HCT116 (cell line): ENCODE results near the gene FRAS1. TPM values are rescaled to one million over a fixed set of nuclear protein-coding genes. Genes with fewer than 3 reads are reported as not detected.

Experiments
- ATAC-seq: fragments of 200-7000 bp; cut with Tn5 transposase; 2 replicates; pipeline ENCODE4 v1.9.1; 2020; ENCODE audit warnings: mild to moderate bottlenecking, moderate library complexity
- BruUV-seq: library from RNA; stranded (reverse); fragments of 400-500 nt; replicated peaks from 2 replicates; lab custom pipeline; 2021; lab: Mats Ljungman, UMichigan
- CTCF ChIA-PET: fragments of 300-600 bp; sonication (Branson Sonifier 250); formaldehyde crosslinking; loops from one replicate; lab custom pipeline; 2021; ENCODE audit warnings: antibody characterized with exemption; lab: Charles Lee
- POLR2A ChIA-PET: fragments of 300-600, 350-600 bp; sonication (Branson Sonifier 250); formaldehyde crosslinking; loops from one replicate; lab custom pipeline; 2021; ENCODE audit warnings: antibody characterized with exemption; lab: Charles Lee
- RAD21 ChIA-PET, 2 experiments: fragments of 300-600 bp; sonication (Branson Sonifier 250); formaldehyde crosslinking; loops; one replicate each; lab custom pipeline; 2023; ENCODE audit warnings: low total read pairs in 2 of 2; ENCODE audit not compliant: uncharacterized antibody in 2 of 2, unreplicated experiment in 2 of 2, low non-redundant PET in 1 of 2; lab: Charles Lee
- DNase-seq: peaks from one replicate; pipeline ENCODE4 v3.0.0-alpha.2; 2010; ENCODE audit warnings: low read depth, low spot score
- H2AFZ ChIP-seq: fragments of 200-600 bp; shearing (Covaris generic), sonication (generic); 2 replicates; pipeline ENCODE4 v1.6.1; 2017; ENCODE audit warnings: low read depth, mixed run types, mixed read lengths, antibody characterized with exemption, low read length; ENCODE audit not compliant: poor library complexity, severe bottlenecking
- H3K27ac ChIP-seq: 2 replicates; pipeline ENCODE4 v1.5.1; 2012; ENCODE audit warnings: low read depth, low read length
- H3K27me3 ChIP-seq: fragments of 200-600 bp; sonication (generic); 2 replicates; pipeline ENCODE4 v1.6.1; 2016; ENCODE audit warnings: mixed run types, low read length, mixed read lengths; ENCODE audit not compliant: insufficient read depth
- H3K36me3 ChIP-seq, 2 experiments: fragments of 200-500 bp in 1 of 2; fragments of 200-600 bp in 1 of 2; sonication (Bioruptor generic) in 1 of 2; sonication (generic) in 1 of 2; 2 replicates each; pipeline versions ENCODE4 v1.5.1 to v1.6.1; 2014 to 2016; ENCODE audit warnings: low read length in 2 of 2, inconsistent platforms in 1 of 2, mixed read lengths in 1 of 2, mixed run types in 1 of 2; ENCODE audit not compliant: insufficient read depth in 2 of 2, control insufficient read depth in 1 of 2
- H3K4me1 ChIP-seq, 2 experiments: fragments of 200-600 bp in 1 of 2; sonication (generic) in 1 of 2; 2 replicates each; pipeline versions ENCODE4 v1.5.1 to v1.6.1; 2012 to 2017; ENCODE audit warnings: low read length in 2 of 2, inconsistent platforms in 1 of 2, mild to moderate bottlenecking in 1 of 2, mixed read lengths in 1 of 2, mixed run types in 1 of 2, moderate library complexity in 1 of 2; ENCODE audit not compliant: insufficient read depth in 2 of 2, control insufficient read depth in 1 of 2
- H3K4me2 ChIP-seq: fragments of 200-600 bp; sonication (generic); 2 replicates; pipeline ENCODE4 v1.6.1; 2017; ENCODE audit warnings: mixed run types, low read length, mixed read lengths
- H3K4me3 ChIP-seq, 2 experiments: fragments of 200-600 bp in 1 of 2; sonication (generic) in 1 of 2; replicated peaks in 1 of 2; 2 replicates each; pipeline ENCODE4 v1.5.1; 2011 to 2016; ENCODE audit warnings: low read length in 2 of 2, control low read depth in 1 of 2, low read depth in 1 of 2, mild to moderate bottlenecking in 1 of 2, mixed read lengths in 1 of 2, mixed run types in 1 of 2
- H3K79me2 ChIP-seq: fragments of 200-600 bp; sonication (generic); 2 replicates; pipeline ENCODE4 v1.6.1; 2017; ENCODE audit warnings: mild to moderate bottlenecking, mixed run types, low read length, moderate library complexity, mixed read lengths; ENCODE audit not compliant: insufficient read depth
- H3K9ac ChIP-seq: fragments of 200-600 bp; sonication (generic); 2 replicates; pipeline ENCODE4 v1.6.1; 2016; ENCODE audit warnings: low read length, mixed read lengths
- H3K9me2 ChIP-seq: fragments of 200-600 bp; sonication (generic), shearing (Covaris generic); 2 replicates; pipeline ENCODE4 v1.6.1; 2017; ENCODE audit warnings: mixed run types, mild to moderate bottlenecking, moderate library complexity; ENCODE audit not compliant: insufficient read depth
- H3K9me3 ChIP-seq, 2 experiments: fragments of 200-500 bp in 1 of 2; fragments of 200-600 bp in 1 of 2; sonication (Bioruptor generic) in 1 of 2; sonication (generic) in 1 of 2; 2 replicates each; pipeline ENCODE4 v1.6.1; 2014 to 2017; ENCODE audit warnings: low read length in 2 of 2, mixed read lengths in 2 of 2, inconsistent platforms in 1 of 2, low read depth in 1 of 2, mild to moderate bottlenecking in 1 of 2, mixed run types in 1 of 2, moderate library complexity in 1 of 2; ENCODE audit not compliant: control insufficient read depth in 1 of 2, insufficient read depth in 1 of 2
- H4K20me1 ChIP-seq: fragments of 200-600 bp; sonication (generic), shearing (Covaris generic); 2 replicates; pipeline ENCODE4 v1.6.1; 2017; ENCODE audit warnings: mixed run types, mild to moderate bottlenecking, moderate library complexity; ENCODE audit not compliant: insufficient read depth
- SP1 ChIP-seq: IDR thresholded peaks from 2 replicates; pipeline ENCODE4 v1.6.1; 2012; ENCODE audit warnings: low read depth
- SRF ChIP-seq: IDR thresholded peaks from 2 replicates; pipeline ENCODE4 v1.6.1; 2012; ENCODE audit warnings: low read depth
- TCF7L2 ChIP-seq: IDR thresholded peaks from 2 replicates; pipeline ENCODE4 v1.7.0; 2011; ENCODE audit warnings: borderline replicate concordance, inconsistent platforms; ENCODE audit not compliant: insufficient read depth, insufficient read length; ENCODE audit errors: extremely low read depth
- ZFX ChIP-seq: fragments of 450-650 bp; IDR thresholded peaks from 2 replicates; pipeline ENCODE4 v1.6.1; 2017
- ZNF274 ChIP-seq: fragments of 200-500 bp; sonication (Bioruptor generic); IDR thresholded peaks from 2 replicates; pipeline ENCODE4 v1.6.1; 2014; ENCODE audit warnings: mild to moderate bottlenecking, low read depth, low read length, inconsistent platforms
- intact Hi-C: fragments of 100-400 bp; cut with micrococcal nuclease; formaldehyde crosslinking; loops from 2 replicates; pipeline ENCODE4 v1.10.0; 2022
- total RNA-seq: library from RNA; stranded (reverse); gene quantifications from one replicate; pipeline ENCODE4 v1.2.1, GENCODE V29; 2021; ENCODE audit not compliant: unreplicated experiment
- TF ChIP-seq, protein P1 (sequence below), 3 experiments: fragments of 200-600 bp in 1 of 3; sonication (generic) in 1 of 3; IDR thresholded peaks in 2 of 3; conservative IDR thresholded peaks in 1 of 3; 2 replicates each; pipeline ENCODE4 v1.5.1; 2012 to 2017; ENCODE audit warnings: low read depth in 2 of 3, low read length in 2 of 3, antibody characterized with exemption in 1 of 3, borderline replicate concordance in 1 of 3, control low read depth in 1 of 3, mild to moderate bottlenecking in 1 of 3, mixed read lengths in 1 of 3, mixed run types in 1 of 3, moderate library complexity in 1 of 3; ENCODE audit not compliant: insufficient read depth in 1 of 3

Gene FRAS1
- total RNA-seq, 1 experiment from 2014 or later = 33.5 TPM

DNA sequence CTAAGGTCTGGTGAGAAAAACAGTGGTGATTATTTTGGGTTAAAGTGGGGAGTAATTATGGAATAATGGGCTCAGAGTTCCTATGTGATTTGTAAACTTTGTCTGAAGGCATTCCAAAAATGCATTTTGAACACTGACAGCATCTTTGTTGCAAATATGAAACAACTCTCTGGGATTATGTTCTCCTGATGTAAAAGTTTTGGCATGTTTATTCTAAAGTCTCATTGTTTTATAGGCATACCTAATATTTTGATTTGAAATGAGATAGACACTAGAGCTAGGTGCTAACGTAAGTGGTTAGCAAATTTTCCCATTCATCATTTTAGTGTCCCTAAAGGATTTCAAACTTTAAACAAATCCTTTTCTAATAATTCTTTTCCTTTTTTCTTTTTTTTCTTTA, 353.6 kb downstream of the FRAS1 start:
- H4K20me1 ChIP-seq = no peaks in the 10 kb centered on the region
- H3K4me1 ChIP-seq = peaks cover 3 to 10% of the 10 kb centered on the region in 2 experiments
- TF ChIP-seq, protein P1, sequence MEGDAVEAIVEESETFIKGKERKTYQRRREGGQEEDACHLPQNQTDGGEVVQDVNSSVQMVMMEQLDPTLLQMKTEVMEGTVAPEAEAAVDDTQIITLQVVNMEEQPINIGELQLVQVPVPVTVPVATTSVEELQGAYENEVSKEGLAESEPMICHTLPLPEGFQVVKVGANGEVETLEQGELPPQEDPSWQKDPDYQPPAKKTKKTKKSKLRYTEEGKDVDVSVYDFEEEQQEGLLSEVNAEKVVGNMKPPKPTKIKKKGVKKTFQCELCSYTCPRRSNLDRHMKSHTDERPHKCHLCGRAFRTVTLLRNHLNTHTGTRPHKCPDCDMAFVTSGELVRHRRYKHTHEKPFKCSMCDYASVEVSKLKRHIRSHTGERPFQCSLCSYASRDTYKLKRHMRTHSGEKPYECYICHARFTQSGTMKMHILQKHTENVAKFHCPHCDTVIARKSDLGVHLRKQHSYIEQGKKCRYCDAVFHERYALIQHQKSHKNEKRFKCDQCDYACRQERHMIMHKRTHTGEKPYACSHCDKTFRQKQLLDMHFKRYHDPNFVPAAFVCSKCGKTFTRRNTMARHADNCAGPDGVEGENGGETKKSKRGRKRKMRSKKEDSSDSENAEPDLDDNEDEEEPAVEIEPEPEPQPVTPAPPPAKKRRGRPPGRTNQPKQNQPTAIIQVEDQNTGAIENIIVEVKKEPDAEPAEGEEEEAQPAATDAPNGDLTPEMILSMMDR (IDR thresholded peaks at IDR 0.05 in 2 of 3, conservative IDR thresholded peaks at IDR 0.05 in 1 of 3; ENCODE audit: borderline replicate concordance in 1 of 3, insufficient read depth in 1 of 3, low read depth in 2 of 3, low read length in 2 of 3) = no peak
- H3K27ac ChIP-seq = no peak overlapping the region
- no peaks in the 10 kb centered on the region for H3K9me2 ChIP-seq
- H3K27me3 ChIP-seq = no peaks in the 10 kb centered on the region
- H3K9me3 ChIP-seq = no peaks in the 10 kb centered on the region
- no peak overlapping the region for H3K9ac ChIP-seq
- ATAC-seq (no peak), DNase-seq (no peak)
- H3K79me2 ChIP-seq = no peaks in the 10 kb centered on the region
- intact Hi-C loops = no loop called here
- no TSS peak for BruUV-seq
- H3K4me3 ChIP-seq = no peak overlapping the region
- H3K4me2 ChIP-seq = no peak overlapping the region
- ChIA-PET POLR2A (no interaction called here), RAD21 (no interaction called here), CTCF (no interaction called here)
- peaks cover 0 to 2% of the 10 kb centered on the region in 2 experiments; a peak in 1 of 4 replicates for H3K36me3 ChIP-seq
- no peak overlapping the region for H2AFZ ChIP-seq

DNA sequence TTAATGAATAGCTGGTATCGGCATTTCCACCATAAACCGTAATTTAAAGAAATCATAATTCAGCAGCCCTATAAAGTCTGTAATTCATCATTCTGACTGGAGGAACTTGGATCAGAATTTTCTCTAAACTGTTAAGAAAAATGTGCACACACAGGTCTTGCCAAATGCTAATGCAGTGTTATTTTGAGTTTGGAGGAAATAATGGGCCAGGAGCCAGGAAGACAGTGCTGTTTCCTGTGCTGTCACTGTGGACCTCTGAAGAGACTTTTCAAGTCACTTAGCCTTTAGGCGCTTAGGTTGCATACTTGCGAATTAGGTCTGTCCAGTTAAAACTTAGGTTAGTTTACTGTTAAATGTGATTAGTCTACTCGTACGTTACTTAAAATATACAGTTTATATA, 357.0 kb downstream of the FRAS1 start:
- H3K27ac ChIP-seq = no peak overlapping the region
- ATAC-seq (no peak), DNase-seq (no peak)
- no peak overlapping the region for H3K4me2 ChIP-seq
- no peak overlapping the region for H2AFZ ChIP-seq
- no peak for TF ChIP-seq SP1
- TF ChIP-seq ZNF274 = no peak
- TF ChIP-seq SRF = no peak
- no peak for TF ChIP-seq TCF7L2
- TF ChIP-seq ZFX = no peak
- H3K9me3 ChIP-seq = no peaks in the 10 kb centered on the region
- no peak overlapping the region for H3K4me3 ChIP-seq
- intact Hi-C loops = no loop called here
- peaks cover 3 to 10% of the 10 kb centered on the region in 2 experiments for H3K4me1 ChIP-seq
- ChIA-PET POLR2A (no interaction called here), RAD21 (no interaction called here), CTCF (no interaction called here)
- H3K27me3 ChIP-seq = no peaks in the 10 kb centered on the region
- no peaks in the 10 kb centered on the region for H4K20me1 ChIP-seq
- BruUV-seq = no TSS peak
- H3K9me2 ChIP-seq = no peaks in the 10 kb centered on the region
- H3K36me3 ChIP-seq = peaks cover 0 to 2% of the 10 kb centered on the region in 2 experiments; a peak in 1 of 4 replicates
- H3K79me2 ChIP-seq = no peaks in the 10 kb centered on the region
- no peak overlapping the region for H3K9ac ChIP-seq
